NCI-H446 treated with DMSO at 0.1 percent for 48 hours (cell line): ENCODE measurements around the gene PFDN1.

Experiments
- DNase-seq: peaks from one replicate; lab custom pipeline; 2025; lab: John Stamatoyannopoulos, UW

Gene PFDN1

DNA sequence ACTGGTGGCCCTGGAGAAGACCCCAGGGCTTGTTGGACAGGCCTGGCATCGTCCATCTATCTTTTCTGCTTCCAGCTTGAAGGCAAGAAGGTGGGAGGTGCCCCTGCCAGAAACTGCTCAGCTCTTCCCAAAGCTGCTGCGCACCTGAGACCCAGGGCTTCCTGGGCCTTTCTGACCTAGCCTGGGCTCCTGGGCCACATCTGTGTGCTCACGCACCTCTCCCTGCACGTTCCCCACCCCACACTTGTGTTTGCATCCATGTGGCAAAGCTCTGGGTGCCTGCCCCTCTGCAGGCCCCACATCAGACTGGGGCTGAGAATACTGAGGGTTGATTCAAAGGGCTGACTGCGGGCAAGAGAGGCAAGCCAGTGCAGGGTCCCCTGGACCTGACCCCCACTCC is 63.4 kb downstream of the PFDN1 start:
- DNase-seq = no peak

DNA sequence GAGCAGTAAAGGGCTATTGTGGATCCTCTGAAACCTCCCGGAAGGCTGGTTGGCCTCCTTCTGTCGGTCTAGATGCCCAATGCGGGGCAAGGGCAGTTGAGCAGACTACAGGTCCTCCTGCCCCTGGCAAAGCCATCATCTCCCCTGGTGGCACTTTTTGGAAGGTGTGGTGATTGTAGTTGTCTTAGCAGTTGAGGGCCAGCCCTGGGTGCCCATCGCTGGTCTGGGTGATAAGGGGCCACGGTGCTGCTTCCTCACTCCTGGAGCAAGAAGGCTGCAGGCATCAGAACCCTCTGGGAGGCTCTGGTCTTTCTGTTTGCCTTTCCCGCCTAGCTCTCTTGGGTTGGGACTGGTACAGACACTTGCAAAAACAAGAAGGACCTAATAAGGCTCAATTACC is 64.1 kb downstream of the PFDN1 start:
- no peak for DNase-seq

DNA sequence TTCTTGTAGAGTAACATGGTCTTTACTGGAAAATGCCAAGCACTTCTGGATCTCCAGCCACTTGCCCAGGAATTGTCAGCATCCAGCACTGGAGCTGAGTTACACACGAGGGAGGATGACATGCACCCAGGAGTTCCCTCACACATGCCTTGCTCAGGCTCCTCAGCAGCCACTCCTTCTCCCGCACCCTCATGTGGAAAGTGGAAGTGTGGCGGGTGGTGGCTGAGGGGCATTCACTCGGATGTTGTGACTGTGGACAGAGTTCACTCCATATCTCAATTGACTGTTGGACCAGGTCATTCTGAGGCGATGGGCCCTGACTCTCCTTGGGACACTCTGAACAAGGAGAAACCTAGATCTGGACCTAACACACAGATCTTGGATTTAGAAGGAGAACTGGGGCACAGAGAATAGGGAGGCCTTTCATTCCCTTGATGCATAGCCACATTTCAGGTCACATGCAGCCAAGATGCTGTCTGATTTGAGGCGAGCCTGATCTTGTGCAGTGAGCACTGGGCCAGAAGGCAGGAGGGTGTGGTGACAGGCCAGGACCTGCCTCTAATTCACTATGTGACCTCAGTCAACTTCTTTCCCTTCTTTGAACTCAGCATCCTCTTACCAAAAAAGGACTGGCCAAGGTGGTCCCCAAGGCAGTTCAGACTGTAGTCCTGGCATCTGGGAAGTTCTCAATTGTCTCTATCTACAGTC is 65.9 kb downstream of the PFDN1 start:
- DNase-seq = no peak

DNA sequence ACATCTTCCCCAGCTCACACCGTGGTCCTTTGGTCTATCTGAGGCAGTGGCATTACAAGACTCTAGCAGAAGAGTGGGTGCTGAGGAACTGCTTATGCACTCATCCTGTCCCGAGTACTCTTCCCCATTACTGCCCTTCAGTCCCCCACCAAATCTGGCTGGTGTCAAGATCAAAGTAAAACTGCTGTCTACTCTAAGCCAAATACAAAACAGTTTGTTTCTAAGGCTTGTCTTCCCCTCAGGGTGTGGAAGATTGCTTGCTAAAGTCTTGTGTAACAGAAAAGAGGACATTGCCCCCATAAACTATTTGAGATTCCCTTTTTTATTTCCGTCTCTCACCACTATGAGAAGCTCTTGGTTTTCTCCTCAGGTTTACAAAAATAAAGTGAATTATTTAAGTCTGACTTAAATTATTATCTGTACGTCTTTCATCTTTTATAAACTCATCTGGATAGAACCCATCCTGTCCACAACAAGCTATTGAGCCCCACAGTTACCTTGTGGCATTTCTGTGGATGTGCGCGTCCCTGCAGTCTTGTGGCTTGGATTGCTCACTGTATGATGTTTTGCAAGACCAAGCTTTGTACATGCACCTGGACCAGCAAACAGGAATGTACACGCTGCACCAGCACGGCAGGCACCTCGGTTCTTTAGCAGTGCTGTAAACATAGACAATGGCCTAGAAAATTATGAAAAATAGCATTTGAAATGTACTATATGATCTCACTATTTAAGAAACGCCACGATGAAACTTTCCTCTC is 66.9 kb downstream of the PFDN1 start:
- DNase-seq = no peak

DNA sequence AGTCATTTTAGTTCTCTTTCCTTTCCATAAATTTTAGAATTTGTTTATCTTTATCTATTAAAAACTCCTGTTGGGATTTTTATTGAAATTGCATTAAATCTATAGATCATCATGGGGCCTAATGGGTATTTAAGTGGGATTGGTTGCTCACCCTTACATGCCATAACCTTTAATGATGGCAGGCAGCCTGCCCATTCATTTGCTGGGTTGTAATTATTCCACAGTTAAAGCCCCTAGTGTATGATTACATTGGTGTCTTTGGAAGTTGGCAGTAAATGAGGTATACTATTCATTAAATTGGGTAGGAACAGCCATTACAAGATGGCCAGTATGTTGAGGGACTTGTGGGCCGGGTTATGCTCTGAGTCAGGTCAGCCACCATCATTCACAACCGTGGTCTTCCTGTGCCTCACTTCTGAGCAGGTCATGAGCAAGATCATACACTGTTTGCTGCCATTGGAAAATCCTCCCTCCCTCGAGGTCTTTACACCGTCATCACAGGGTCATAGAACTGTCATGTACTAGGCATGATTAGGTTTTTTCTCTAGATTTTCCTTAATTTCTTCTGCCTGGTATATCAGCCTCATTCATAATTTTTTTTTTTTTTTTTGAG is 68.4 kb downstream of the PFDN1 start:
- no peak for DNase-seq

DNA sequence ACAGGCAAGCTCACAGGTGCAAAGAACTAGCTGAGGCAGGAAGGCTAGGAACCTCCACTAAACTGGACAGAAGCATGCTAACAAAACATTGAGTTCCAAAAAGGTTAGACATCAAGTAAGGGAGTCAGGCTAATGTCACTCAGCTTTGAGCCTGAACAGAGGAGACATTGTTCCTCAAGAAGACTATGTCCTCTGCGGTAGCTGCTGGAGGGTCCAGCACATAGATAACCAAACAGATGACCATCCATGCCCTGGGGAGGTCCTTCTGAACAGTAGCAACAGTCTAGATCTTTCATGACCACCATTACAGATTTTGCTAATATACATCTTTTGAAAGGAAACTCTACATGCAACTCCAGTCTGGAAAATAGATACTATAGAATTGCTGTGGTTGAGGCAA is 70.2 kb downstream of the PFDN1 start:
- no peak for DNase-seq

DNA sequence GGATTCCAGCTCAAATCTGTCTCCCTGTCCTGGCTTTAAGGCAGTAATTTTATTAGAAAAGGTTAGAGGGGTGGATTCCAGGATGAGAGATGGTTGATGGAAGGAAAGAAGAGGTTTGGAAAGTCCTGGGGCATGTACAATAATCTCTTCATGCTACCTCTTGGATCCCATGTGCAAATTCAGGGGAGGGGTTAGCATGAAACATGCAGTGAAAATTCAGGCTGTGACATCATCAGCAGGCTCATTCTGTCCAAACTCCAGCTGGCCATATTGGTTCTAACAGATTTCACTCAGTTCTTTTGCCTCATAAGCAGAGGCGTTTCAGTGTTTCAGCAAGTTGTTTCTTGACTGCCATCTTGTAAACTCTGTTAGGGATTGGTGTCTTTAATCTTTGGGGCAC is 72.5 kb downstream of the PFDN1 start:
- DNase-seq = no peak

DNA sequence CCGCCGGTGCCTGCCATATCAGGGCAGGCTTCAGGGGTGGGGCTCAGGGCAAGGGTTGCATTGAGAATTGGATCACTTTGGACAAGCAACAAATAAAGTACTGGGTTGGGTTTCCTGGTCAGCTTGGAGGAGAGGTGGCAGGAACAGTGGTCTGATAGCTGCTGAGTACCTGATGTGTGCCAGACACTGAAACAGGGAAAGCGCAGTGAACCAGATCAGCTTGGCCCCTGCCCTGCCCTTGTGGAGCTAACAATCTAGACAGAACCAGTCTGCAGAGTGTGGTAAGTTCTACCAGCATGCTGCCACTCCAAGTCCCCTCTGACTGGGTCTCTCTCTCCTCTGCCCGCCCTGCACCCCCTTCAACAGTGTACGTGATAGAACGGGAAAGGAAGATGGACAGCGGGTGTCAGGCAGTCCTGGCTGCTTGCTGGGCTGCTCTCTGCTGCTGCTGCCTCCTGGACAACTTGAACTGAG is 74.5 kb downstream of the PFDN1 start:
- no peak for DNase-seq

DNA sequence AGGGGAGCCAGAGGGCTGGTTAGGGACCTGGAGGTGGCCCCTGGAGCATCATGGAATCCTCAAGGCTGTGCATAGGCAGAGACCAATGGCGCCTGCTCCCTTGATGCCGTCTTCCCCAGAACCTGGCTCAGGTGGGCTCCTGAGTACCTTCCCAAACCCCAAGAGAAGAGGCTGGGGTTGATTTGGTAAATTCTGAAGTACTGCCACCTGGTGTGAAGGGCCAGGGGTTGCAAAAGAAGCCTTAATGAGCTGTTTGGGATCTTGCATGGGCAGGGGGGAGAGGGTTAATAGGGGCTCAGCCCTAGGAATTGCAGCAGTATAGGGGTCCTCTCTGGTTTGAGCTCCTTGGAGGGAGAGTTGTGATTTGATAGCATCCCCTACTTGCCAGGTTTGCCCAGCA is 75.9 kb downstream of the PFDN1 start:
- DNase-seq = no peak

DNA sequence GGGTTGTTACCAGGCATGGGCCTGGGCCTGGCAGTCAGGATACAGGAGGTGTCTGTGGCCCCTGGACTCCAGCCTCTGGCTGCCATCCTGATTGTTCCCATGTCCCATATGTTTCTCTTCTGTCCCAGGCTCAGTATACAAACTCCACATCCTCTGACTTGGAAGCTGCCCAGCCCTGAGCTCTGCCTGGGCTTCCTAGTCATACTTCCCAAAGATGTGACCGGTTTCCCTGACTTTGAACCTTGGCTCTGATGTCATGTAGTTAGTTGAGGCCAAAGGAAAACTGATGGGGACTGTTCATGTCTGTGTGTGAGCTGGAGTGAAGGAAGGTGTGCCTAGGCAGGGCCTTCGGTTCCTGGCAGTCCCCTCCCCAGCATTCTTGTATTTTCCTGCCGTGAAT is 77.5 kb downstream of the PFDN1 start:
- no peak for DNase-seq

DNA sequence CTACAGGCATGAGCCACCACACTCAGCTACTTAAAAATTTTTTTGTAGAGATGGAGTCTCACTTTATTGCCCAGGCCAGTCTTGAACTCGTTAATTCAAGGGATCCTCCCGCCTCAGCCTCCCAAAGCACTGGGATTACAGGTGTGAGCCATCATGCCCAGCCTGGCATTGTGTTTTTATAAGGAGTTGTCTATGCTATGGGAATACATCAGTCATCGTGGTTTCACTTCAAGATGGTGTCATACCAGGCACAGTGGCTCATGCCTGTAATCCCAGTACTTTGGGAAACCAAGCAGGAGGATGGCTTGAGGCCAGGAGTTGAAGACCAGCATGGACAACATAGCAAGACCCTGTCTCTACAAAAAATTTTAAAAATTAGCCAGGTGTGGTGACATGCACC is 78.2 kb downstream of the PFDN1 start:
- DNase-seq = no peak

DNA sequence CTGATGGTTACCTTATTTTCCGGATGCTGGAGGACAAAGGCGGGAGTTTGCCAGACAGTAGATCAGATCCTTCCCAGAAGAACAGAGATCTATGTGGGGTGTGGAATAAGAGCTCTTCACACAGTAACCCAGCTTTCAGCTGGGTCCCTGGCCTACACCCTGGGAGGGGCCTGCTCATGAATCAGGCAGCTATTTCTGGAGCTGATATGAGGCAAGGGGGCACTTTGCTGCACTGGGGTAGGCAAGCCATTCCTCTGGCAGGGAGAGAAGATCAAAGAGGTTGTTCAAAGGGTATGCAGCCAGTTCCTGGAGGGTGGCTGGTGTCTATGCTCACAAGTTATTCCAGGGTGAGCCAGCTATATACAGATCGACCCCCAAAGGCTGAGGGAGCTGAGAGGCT is 79.3 kb downstream of the PFDN1 start:
- DNase-seq = no peak

DNA sequence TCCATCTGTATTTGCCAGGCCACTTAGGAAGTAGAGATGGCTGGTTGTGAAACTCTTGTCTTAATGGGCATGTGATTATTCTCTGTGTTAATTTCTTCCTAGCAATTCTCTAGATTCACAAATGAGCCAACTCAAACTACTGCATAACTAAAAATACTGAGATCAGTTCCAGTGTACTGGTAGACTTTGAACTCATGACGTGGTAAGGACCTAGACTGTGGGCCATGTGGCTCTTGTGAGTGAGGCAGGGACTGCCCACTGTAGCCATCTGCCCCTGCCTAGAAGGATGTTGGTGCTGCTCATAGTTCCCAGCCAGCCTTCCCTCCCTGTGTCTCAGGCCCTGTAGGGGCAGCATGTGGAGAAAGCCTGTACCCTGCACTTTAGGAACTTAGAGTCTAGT is 80.5 kb downstream of the PFDN1 start:
- no peak for DNase-seq

DNA sequence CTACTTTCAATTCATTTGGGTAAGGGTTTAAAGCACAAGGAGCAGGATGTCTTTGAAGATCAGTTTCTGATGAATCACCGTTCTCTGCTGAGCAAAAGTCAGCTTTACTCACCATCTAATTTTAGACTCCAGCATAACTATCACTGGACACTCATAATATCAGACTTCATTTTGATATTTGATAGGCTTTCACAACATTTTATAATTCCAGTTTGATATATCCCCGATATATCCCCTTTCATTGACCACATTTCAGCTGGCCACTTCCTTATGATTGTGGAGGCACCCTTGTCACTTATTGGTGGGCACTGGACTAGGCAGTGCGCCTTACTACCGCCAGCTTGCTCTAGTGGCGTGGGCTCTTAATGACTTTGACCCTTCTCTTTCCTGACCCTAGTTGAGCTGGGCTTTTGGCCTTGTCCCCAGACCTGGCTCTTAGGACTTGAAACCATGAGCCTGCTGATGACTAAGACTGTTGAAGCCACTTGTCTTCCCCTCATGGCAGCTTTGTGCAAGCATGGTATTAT is 81.1 kb downstream of the PFDN1 start:
- DNase-seq = no peak

DNA sequence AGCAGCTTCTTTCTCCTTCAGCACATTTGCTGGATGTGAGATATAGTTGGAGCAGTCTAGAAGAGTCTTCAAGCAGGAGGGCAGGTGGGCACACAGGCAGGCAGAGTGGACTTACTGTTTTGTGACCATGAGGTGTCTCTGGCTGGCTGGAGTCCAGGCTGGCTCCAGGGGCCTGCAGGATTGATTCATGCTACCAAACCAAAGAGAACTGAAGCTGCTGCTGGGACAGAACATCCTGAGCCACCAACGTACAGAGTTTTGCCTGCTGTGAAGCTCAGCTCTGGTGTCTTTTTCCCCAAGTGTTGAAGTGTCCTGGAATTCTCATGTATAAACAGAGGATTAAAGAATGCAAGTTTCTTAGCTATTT is 82.2 kb downstream of the PFDN1 start:
- no peak for DNase-seq

DNA sequence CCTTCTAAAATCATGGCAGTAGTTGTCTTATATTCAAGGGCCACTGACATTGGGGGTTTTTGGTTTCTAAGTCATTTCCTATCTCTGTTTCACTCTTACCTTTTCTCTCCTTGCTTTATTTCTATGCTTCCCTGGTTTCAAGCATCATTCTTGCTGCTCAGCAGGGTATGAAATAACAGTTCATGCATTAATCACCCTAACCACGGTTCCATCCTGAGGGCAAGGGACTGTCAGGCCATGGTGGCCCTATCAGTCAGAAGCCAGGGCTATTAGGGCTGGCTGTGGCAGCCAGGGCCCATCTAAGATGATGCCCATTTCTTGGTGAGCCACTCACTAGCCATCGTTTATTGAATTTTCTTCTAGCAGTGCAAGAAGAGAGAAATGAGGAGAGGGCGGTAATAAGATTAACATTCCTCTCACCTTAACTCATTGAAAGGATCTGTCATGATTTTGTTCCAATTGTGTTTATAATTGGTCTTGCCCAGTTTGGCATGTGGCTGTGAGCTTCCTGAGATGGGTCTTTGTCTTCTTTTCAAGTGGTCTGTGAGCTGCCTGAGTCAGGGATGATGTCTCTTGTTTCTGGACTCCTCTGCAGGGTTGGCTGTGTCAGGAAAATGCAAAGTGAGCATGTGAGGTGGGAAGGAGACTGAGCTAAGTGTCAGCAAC is 82.7 kb downstream of the PFDN1 start:
- DNase-seq = no peak

DNA sequence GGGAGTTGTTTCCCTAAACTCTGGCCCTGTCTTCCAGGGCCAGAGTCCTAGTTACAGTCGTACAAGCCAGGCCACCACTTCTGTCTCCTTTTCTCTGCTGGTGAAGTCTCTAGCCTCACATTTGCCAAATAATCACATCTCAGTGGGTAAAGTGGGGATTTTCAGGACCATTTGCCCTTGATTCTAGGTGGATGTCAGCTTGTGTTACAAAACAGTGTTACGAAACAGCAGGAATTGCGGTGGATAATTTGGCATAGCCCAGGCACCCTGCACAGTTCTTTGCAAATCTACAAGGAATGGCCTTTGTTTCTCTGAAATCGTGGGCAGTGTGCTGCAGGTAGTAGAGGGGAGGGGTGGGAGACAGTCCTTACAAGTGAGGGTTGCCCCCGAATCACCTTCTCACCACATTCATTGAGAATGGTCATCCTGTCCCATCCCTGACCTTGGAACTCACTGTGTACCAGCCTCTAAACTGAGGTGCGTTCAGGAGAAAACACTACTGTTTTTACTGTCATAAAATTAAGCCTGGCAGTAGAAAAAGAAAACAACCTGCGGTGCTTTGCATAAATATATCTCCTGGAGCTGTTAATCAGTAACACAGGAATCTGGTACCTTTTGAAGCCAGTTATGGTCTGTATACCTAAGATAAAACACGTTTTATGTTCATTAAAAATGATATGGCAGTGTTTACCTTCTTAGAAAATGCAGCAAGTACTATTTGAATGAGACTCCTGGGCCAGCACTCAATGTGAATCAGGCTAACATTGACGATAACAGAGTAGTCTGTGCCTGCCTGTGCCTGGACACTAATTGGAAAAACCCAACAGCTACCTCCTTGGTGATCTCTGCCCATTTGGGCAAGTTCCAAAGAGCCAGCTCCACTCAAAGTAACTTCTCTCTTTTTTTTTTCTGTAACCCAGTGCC is 83.6 kb downstream of the PFDN1 start:
- no peak for DNase-seq

DNA sequence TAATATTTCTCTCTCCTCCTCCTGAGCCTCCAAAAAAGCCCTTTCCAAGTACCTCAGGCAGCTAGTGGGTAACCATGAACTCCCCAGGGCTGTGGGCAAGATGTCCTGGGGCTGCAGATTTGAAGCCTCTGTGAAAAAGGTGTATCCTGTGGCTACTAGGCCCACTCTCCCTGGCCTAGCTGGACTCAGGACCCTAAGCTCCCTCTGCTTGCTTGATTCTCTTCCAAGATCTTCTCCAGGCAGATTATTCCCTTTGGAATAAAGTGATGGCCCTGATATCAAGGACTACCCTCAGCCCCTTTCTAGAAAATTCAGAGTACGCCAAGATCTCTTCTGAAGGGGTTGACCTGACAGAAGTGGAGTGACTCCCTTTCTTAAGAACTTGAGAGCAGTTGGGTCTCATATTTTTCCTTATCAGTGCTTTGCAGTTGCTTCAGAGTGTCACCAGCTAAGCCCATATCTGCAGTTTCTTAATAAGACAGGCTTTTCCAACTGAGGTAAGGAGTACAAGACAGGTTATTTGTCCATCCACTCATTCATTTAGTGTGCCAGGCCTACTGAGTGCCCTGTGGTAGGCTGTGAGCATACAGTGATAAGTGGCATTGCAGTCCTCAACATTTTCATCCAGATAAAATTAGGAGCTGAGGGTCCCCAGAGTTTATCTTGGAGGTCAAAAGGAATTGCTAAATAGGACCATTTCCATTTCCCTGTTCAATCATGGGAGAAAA is 85.4 kb downstream of the PFDN1 start:
- DNase-seq = no peak

DNA sequence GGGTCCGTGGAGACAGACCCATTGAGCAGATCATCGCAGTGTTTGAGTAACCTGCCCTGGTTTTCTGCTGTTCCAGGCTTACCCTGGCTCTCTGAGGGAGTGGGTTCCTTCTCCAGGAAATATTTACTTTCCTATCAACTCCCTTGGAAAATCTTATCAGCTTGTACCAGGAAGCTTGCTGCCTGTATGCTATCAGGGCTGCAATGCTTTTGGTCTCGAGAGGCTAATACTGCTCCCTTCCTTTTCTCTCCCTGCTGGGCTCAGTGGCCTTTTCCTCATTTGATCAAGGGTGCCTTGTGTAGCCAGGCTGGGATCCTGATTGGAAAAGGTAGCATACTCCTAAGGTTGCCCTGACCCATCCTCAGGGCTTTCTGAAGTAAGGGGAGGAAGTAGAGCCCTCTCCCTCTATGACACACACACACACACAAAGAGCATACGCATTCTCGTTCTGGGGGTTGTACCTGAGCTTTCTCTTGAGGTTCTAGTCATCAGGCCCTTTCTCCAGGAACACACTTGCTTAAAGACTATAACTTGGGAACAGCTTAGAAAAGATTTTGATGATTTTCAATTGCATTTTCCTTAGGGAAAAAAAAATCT is 86.3 kb downstream of the PFDN1 start:
- no peak for DNase-seq

DNA sequence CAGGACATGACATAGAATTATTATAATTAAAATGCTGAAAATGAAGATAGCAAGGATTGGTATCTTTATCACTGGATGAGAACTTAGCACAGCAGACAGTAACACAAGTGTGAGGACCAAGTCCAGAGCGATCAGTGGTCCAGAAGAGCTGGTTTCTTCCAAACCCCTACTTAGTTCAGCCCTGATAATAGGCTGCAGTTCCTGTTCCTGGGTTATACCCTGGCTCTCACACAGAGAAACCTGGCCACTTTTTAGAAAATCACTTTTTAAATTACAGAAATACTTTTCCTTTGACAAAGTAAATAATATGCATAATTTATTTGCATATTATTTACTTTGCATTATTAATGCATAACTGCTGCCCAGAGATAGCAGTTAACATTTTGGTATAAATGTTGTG is 87.6 kb downstream of the PFDN1 start:
- DNase-seq = no peak
